Amygdala (tissue), 56 donors: Measurements from ENCODE around the gene PLA2G6.
"Not testable (repeated sequence)": the region's sequence is repeated elsewhere in the genome, so short reads cannot be mapped to it uniquely, and the experiment has no call there.

Experiments
- DNase-seq, 56 donors: peaks; one replicate each; lab custom pipeline; 2025; lab: John Stamatoyannopoulos, UW

The PLA2G6 gene

GRCh38 chr22:38097557-38098409, 83.8 kb downstream of the PLA2G6 start:
- no peak for DNase-seq

- DNase-seq: no peak
Measured at GRCh38 chr22:38097058-38097457, 84.6 kb downstream of the PLA2G6 start.

GRCh38 chr22:38089474-38089851, 92.2 kb downstream of the PLA2G6 start:
- no peak for DNase-seq

GRCh38 chr22:38088629-38089473, 92.8 kb downstream of the PLA2G6 start:
- DNase-seq: peak in 1 of 56 donors; percentile 23

- DNase-seq: no peak
Measured at GRCh38 chr22:38087855-38088254, 93.8 kb downstream of the PLA2G6 start.

- no peak for DNase-seq
Measured at GRCh38 chr22:38086942-38087341, 94.7 kb downstream of the PLA2G6 start.

GRCh38 chr22:38086001-38086845, 95.4 kb downstream of the PLA2G6 start:
- no peak for DNase-seq

GRCh38 chr22:38085501-38085900, 96.1 kb downstream of the PLA2G6 start:
- DNase-seq: no peak

GRCh38 chr22:38085056-38085455, 96.6 kb downstream of the PLA2G6 start:
- DNase-seq: no peak

- DNase-seq: no peak
Measured at GRCh38 chr22:38083931-38084631, 97.5 kb downstream of the PLA2G6 start, which contains the start of gene SLC16A8. Gene SLC16A8 (minus strand): TSS chr22:38084184. CDS start chr22:38082873, 1,311 bp downstream.

GRCh38 chr22:38082986-38083710, 98.5 kb downstream of the PLA2G6 start:
- no peak for DNase-seq

GRCh38 chr22:38081941-38082828, 99.4 kb downstream of the PLA2G6 start:
- no peak for DNase-seq

GRCh38 chr22:38081636-38081940, 100.0 kb downstream of the PLA2G6 start:
- DNase-seq: no peak

- DNase-seq: peak in 16 of 56 donors; percentile 33 to 63 (median 45)
Measured at GRCh38 chr22:38080850-38081635, 100.6 kb downstream of the PLA2G6 start.

- DNase-seq: no peak
Measured at GRCh38 chr22:38080474-38080849, 101.2 kb downstream of the PLA2G6 start.

GRCh38 chr22:38079804-38080203, 101.8 kb downstream of the PLA2G6 start:
- DNase-seq: no peak

- not testable (repeated sequence) for DNase-seq
Measured at GRCh38 chr22:38079208-38079607, 102.4 kb downstream of the PLA2G6 start.
